ENCODE results near the gene CAMTA1.

DNA sequence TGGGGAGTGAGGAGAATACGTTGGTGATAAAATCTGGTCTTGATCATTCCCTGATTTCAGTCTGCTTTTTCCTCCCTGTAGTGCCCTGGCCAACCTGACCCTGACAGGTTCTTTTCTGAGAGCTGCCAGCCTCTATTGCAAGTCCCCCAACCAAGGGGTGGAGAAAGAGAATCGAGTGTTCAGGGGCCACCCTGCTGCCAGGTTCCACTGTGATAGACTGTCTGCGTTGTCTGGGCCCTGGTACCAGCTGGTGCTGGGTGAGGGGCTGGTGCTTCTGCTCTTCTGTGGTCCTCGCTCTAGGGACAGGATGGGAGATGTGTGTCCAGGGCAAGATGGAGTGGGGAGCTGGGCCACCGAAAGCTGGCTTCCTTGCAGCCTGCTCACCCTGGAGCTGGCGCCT, 214.6 kb downstream of the CAMTA1 start:
- TF ChIP-seq, protein P1, sequence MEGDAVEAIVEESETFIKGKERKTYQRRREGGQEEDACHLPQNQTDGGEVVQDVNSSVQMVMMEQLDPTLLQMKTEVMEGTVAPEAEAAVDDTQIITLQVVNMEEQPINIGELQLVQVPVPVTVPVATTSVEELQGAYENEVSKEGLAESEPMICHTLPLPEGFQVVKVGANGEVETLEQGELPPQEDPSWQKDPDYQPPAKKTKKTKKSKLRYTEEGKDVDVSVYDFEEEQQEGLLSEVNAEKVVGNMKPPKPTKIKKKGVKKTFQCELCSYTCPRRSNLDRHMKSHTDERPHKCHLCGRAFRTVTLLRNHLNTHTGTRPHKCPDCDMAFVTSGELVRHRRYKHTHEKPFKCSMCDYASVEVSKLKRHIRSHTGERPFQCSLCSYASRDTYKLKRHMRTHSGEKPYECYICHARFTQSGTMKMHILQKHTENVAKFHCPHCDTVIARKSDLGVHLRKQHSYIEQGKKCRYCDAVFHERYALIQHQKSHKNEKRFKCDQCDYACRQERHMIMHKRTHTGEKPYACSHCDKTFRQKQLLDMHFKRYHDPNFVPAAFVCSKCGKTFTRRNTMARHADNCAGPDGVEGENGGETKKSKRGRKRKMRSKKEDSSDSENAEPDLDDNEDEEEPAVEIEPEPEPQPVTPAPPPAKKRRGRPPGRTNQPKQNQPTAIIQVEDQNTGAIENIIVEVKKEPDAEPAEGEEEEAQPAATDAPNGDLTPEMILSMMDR (IDR thresholded peaks at IDR 0.05; ENCODE audit: poor library complexity): no peak
- TF ChIP-seq EZH2 (IDR thresholded peaks at IDR 0.05; ENCODE audit: borderline replicate concordance): no peak

Measured in hepatocyte (in vitro differentiated cells).